Measurements from ENCODE around the gene PPP1R37. TPM values are rescaled to one million over a fixed set of nuclear protein-coding genes. Genes with fewer than 3 reads are reported as not detected.

Gene PPP1R37
- total RNA-seq, 1 donor: 31.1 TPM

- no peak overlapping the region for H3K4me3 ChIP-seq (ENCODE audit: low read depth, low read length)
- no peak for DNase-seq (ENCODE audit: low read depth)
- no peak for TF ChIP-seq CTCF (IDR thresholded peaks at IDR 0.05; ENCODE audit: insufficient read depth, low read depth, low read length)
Observed at GRCh38 chr19:45087531-45087930, 5.4 kb upstream of the PPP1R37 start.

- no peak for DNase-seq (ENCODE audit: low read depth)
- no peak for TF ChIP-seq CTCF (IDR thresholded peaks at IDR 0.05; ENCODE audit: insufficient read depth, low read depth, low read length)
- H3K4me3 ChIP-seq (ENCODE audit: low read depth, low read length): no peak overlapping the region
Observed at GRCh38 chr19:45090034-45090433, 2.9 kb upstream of the PPP1R37 start.

- no peak for TF ChIP-seq CTCF (IDR thresholded peaks at IDR 0.05; ENCODE audit: insufficient read depth, low read depth, low read length)
- H3K4me3 ChIP-seq (ENCODE audit: low read depth, low read length): peak overlapping the region; percentile 93
- no peak for DNase-seq (ENCODE audit: low read depth)
Observed at GRCh38 chr19:45090606-45091005, 2.4 kb upstream of the PPP1R37 start.

- no peak for TF ChIP-seq CTCF (IDR thresholded peaks at IDR 0.05; ENCODE audit: insufficient read depth, low read depth, low read length)
- peak overlapping the region; percentile 93 for H3K4me3 ChIP-seq (ENCODE audit: low read depth, low read length)
- DNase-seq (ENCODE audit: low read depth): peak; percentile 99
Observed at GRCh38 chr19:45091031-45091923, 1.7 kb upstream of the PPP1R37 start.

GRCh38 chr19:45094137-45094536 is 1.2 kb downstream of the PPP1R37 start:
- peak overlapping the region; percentile 93 for H3K4me3 ChIP-seq (ENCODE audit: low read depth, low read length)
- no peak for TF ChIP-seq CTCF (IDR thresholded peaks at IDR 0.05; ENCODE audit: insufficient read depth, low read depth, low read length)
- no peak for DNase-seq (ENCODE audit: low read depth)

DNA sequence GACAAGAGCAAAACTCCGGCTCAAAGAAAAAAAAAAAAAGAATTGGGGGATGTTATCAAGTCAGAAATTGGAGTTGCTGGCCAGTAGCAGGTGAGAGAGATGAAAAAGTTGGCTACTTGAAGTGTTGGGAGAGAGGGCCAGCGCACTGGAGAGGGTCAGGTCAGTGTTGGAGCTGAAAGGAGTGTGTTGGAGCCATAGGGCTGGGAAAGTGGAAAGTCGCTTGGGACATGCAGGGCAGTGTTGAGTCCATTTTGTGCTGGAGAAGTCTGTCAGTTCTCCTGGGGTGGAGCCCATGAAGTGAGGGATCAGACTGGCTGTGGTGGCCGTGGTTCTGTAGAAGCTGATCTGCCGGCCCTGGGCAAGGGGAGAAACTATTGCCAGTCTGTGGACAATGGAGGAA is 1.7 kb downstream of the PPP1R37 start:
- no peak for DNase-seq (ENCODE audit: low read depth)
- H3K4me3 ChIP-seq (ENCODE audit: low read depth, low read length): no peak overlapping the region
- no peak for TF ChIP-seq CTCF (IDR thresholded peaks at IDR 0.05; ENCODE audit: insufficient read depth, low read depth, low read length)

All from fibroblast of villous mesenchyme (primary cell).